Globus pallidus (tissue), 1 donor: ENCODE results near the gene CNPY4.

Experiments used
- DNase-seq: peaks from one replicate; pipeline ENCODE4 v3.0.0-alpha.2; 2015; ENCODE audit warnings: low spot score

The CNPY4 gene

DNA sequence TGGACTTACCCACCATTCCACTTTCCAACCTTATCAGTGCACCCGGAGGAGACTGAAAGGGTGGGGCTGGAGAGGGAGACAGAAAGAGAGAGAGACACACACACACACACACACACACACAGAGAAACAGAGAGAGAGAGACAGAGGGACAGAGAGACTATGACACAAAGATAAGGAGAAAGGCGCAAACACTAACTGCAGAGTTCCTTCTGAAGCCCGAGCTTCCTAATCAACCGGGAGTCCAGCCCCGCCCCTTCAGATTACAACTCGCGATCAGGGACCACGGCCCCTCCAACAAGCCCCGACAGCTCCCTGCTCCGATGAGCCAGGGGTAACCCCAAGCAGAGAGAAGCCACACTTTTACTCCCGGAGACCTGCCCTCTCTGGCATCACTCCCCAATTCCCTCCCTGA is 48.5 kb downstream of the CNPY4 start:
- DNase-seq = no peak

DNA sequence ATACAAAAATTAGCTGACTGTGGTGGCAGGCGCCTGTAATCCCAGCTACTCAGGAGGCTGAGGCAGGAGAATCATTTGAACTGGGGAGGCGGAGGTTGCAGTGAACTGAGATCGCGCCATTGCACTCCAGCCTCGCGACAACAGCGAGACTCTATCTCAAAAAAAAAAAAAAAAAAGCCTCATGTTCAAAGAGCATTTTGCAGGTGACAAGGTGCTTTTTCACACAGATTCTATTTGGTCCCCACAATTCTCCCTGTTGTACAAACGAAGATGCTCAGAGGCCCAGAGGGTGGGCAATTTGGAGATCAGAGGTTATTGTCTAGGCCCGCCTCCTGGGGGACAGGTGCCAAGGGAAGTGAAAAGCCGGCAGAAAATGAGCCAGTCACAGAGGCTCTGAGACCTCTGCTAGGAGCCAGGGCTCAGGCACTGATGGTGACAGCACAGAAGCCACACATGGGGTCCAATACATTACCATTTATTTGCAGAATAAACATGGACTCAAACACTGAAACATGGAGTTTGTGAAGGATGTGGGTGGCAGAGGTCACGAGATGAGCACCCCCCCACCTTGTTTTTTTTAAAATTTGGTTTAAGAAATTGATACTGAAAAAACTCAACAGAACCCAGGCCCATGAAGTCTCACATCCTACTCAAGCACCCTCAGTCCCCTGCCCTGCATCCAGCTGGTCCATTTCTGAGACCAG is 49.9 kb downstream of the CNPY4 start:
- DNase-seq = no peak

DNA sequence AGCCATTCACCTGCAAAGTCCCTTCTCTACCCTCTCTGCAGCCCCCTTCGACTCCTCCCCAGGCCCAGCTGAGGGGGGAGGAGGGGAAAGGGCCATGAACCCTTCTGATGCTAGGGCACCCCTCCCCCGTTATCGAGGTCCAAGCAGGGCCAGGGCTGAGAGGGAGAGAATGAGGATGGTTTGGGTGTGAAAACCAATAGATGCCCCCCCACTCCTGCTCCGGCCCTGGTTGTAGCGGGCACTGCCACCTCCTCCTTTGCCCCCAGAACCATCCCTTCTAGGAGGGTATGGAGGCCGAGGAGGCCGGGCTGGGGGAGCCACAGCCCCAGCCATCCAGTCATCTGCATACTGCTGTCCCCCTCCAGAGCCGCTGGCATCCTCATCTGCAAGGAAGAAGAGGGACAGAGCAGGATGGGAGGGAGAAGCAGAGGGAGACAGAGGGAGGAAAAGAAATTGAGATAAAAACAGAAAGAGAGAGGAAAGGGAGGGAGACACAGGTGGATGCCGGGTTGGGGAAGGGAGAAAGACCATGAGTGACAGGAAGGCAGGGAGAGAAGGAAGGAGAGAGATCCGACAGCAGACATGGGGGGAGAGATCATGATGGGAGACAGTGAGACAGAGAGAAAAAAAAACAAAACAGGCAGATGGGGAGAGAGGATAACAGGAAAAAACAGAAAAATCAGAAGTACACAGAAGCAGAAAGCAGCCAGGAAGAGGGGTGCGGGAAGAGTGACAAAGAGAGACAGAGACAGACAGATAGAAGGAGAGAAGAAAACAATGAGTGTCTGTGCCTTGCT is 50.9 kb downstream of the CNPY4 start:
- DNase-seq = no peak

DNA sequence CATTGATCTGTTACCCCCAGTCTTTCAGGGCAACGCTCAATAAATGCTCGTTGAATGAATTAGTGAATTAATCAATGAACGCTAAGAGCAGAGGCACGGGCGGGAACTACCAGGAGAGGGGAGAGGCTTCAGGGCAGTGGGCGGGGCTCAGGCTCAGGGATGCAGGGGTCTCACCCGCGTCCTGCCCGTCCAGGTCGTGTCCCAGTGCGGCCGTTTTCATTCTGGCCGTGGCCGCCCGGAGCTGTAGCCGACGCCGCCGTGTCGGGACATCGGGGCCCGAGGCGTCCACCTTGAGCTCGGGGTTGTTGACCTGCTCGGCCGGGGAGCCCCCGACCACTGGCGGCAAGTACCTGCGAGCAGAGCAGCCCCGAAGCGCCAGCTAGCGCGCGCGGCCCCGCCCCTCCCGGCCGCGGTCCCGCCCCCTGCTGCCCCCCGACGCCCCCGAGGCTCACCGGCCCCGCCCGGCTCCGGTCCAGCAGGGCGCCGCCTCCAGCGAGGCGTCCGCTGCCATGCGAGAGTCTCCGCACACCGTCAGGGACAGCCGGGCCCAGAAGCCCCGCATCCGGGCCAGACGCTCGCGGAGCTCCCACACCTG is 51.8 kb downstream of the CNPY4 start:
- no peak for DNase-seq

DNA sequence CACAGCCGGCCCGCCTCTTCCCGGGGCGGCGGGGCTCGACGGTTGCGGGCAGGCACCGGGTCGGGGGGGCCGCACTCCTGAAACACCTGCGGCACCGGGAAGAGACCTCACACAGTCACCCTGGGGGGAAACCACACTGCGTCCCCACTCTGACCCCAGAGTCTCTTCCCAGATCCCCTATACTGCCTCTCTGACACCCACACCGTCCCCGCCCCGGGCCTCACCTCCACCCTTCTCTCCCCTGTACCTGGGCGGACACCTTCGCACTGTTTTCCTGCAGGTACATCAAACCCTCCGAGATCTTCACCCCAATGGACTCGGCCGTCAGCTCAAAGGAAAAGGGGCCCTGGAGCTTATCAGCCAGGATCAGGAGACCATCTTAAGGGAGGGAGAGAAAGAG is 52.4 kb downstream of the CNPY4 start:
- no peak for DNase-seq

DNA sequence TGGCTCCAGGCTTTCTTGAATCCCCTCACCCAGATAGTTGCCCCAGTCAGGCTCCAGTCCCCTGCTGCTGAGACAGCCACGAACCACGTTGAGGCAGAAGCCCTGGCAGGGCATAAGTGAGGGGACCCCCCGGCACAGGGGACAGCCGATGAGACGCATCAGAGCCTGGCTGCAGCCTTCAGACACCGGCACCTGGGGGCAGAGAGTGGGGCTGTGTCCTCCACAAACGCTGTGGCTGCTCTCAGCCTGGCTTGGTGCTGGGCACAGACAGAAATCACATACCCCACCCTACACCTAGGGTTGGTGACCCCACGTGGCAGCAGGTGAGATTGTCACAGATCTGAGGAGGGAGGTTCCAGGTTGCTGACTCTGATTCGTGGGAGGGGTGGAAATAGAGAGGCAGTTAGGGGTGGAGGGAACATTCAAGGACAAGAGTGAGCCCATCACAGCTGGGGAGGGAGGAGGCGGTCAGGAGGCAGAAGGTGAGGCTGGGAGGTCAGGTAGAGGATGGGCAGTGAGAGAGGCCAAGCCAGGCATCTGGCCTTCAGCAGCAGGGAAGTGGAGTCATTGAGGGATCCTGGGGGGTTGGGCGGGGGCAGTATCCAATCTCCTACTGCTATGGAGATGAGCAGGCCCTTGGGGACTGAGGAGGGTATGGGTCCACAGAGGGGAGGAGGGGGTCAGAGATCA is 54.5 kb downstream of the CNPY4 start:
- DNase-seq = no peak

DNA sequence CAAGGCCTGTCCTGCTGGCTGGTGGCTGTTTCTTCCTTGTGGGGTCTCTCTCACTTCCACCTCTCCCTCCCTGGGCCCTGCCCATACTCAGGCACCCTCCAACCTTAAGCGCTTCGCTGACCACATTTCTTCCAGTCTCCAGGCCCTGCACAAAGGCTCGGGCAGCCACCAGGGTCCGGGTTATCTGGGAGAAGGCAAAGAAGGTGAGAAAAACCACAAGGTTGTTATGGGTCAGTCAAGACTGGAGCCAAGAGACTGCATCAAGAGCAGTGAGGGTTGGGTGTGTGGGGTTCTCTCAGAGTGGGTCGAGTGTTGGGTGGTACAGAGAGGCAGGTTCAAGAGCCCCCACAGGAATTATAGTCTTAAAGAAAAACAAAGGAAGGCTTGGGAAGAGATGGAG is 55.1 kb downstream of the CNPY4 start:
- DNase-seq = no peak
